Stimulated activated CD4-positive, alpha-beta T cell treated with anti-CD3 and anti-CD28 coated beads, Interleukin-12 subunit alpha, Interleukin-12 subunit beta, amount 100 ng/mL, for 48 hours (primary cell): ENCODE measurements around the gene IFT25.
A peak's percentile ranks its signal among the peaks of the same experiment; 100 is the strongest.

Source experiments
- DNase-seq, 3 donors: peaks; one replicate each; pipeline ENCODE4 v3.0.0-alpha.2; 2020; ENCODE audit warnings: low read depth in 2 of 3, low spot score in 1 of 3

The IFT25 gene

DNA sequence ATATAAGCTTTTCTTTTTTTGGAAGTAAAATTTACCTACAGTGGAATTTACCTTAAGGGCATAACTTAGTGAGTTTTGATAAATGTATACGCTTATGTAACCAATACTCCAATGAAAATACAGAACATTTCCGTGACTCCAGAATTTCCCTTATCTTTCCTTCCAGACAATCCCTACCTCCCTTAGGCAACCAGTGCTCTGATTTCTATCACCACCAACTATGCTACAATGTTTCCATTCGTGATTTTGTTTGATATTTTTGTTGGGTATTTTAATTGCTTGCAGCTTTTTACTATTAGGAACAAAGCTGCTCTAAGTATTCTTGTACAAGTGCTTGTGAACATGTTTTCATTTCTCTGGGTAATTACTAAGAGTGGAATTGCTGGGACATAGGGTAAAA, 14.6 kb downstream of the IFT25 start:
- no peak for DNase-seq

GRCh38 chr1:53929246-53929960, 16.1 kb downstream of the IFT25 start:
- DNase-seq, result no peak

GRCh38 chr1:53927376-53927881, 18.1 kb downstream of the IFT25 start:
- no peak for DNase-seq

DNA sequence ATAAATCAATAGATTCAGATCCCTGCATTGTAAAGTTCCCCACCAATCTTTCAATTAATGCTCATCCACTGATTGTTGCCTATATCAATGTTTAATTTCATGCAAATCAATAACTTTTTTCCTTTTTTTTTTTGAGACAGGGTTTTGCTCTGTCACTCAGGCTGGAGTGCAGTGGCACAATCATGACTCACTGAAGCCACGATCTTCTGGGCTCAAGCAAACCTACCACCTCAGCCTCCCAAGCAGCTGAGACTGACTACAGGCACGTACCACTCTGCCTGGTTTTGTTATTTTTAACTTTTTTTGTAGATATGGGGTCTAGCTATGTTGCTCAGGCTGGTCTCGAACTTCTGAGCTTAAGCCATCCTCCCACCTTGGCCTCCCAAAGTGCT, 25.8 kb downstream of the IFT25 start:
- DNase-seq, result peak in 1 of 3 donors; percentile 9

- no peak for DNase-seq
Observed at GRCh38 chr1:53918343-53918742, 27.2 kb downstream of the IFT25 start.

DNA sequence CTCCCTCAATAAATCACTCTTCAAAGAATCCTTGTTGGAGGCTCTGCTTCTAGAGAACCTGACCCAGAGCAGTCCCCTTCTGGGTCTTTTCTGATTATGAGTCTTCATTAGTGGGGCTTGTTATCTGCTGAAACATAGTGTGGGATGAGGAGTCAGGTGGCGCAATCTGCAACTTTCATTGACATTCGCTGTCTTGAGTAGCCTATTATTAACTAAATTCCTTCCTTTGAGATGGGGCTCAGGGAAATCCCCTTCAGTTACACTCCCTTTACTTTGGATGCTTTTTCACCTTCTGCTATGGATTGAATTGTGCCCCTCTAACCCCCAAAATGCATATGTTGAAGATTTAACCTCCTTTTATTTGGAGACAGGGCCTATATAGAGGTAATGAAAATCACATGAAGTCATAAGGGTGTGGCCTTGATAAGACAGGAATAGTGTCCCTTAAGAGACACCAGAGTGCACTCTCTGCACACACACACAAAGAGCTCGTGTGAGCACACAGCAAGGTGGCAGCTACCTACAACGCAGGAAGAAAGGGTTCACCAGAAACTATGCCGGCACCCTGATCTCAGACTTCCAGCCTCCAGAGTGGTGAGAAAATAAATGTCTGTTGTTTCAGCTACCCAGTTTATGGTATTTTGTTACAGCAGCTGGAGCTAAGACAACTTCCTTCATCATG, 32.0 kb downstream of the IFT25 start:
- no peak for DNase-seq

- DNase-seq, result no peak
Observed at GRCh38 chr1:53911442-53911841, 34.1 kb downstream of the IFT25 start.

DNA sequence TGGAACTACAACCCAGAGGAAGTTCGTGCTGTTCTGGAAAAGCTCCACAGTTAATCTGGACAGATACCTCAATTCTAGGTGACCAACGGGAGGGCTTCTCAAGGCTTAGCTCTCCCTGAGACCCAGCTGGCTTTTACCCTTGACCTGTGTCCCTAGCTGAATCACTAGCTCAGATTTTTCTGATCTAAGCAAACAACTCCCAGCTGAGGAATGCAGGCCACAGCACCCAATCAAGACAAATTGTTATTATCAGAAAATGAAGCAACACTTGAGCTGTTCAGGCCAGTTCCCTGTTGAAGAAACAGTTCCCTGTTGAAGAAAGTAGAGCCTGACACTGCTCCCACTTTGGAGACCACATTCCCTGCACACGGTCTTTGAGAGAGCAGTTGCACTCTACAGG, 35.6 kb downstream of the IFT25 start:
- DNase-seq, result no peak

- DNase-seq, result no peak
Observed at GRCh38 chr1:53906121-53906520, 39.4 kb downstream of the IFT25 start.

- no peak for DNase-seq
Observed at GRCh38 chr1:53905509-53905908, 40.0 kb downstream of the IFT25 start.

- no peak for DNase-seq
Observed at GRCh38 chr1:53902235-53903138, 43.0 kb downstream of the IFT25 start.

GRCh38 chr1:53899708-53900107, 45.8 kb downstream of the IFT25 start:
- DNase-seq, result no peak

DNA sequence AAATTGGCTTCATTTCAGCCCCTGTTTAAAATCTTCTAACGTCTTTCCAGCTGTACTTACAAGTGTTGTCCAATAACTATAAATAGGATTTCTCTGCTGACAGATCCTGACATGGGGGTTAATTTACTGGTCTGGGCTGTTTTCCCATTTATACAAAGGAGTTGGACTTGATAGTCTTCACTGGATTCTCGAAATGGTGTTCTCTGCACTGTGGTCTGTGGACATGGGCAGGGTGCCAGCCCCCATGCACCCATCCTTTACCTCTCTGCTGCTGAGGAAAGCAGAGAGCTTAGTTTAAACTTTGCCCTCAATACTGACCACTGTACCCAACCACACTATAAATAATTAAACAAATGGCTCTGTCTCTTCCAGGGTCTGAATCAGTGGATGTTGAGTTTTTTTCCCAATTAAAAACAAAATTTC, 46.3 kb downstream of the IFT25 start:
- no peak for DNase-seq

DNA sequence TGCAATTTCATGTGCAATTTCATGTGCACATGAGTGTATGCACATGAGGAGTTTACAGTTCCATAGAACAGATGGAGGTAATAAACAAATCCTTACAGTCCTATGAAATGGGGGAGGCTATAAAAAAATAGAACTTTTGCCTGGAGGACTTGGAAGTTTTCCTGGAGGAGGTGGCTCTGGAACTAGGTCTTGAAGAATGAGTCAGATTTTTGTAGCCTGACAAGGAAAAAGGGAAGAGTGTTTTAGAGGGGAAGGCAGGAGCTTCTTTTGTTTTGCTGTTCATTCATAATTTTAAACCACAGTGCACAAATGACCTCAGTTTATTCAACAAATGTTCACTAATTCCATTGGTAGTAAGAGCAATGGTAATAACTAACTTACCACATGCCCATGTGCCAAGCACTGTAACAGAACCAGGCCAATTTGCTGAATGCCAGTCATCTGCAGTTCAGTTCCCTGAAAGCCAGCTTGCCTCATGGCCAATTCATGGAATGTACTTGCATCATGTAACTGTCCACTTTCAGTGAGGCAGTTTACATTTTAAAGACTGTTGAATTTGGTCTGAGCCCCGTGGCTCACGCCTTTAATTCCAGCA, 48.8 kb downstream of the IFT25 start:
- DNase-seq, result no peak

GRCh38 chr1:53895421-53895820, 50.1 kb downstream of the IFT25 start:
- no peak for DNase-seq

GRCh38 chr1:53894644-53895043, 50.9 kb downstream of the IFT25 start:
- no peak for DNase-seq

DNA sequence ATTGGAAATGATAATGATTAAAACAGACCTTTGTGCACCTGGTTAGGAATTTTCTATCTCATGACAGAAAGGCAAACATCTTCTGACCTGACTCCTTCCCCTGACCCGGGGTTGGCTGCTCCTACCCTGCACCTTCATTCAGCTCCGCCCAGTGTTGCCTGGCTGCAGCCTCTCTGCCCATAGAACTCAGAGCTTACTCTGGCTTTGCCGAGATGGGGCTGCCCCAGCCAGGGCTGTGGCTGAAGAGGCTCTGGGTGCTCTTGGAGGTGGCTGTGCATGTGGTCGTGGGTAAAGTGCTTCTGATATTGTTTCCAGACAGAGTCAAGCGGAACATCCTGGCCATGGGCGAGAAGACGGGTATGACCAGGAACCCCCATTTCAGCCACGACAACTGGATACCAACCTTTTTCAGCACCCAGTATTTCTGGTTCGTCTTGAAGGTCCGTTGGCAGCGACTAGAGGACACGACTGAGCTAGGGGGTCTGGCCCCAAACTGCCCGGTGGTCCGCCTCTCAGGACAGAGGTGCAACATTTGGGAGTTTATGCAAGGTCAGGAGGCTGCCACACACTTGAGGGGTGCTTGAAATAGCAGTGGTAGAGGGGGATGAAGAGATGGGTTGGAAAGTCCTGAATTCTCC, 51.4 kb downstream of the IFT25 start, which contains the start of gene DIO1:
TSS of gene DIO1 (plus strand) at position 189 of the 638 bp plus-strand sequence. CDS start at position 213, 24 bp downstream.
- peak in 2 of 3 donors; percentile 2 to 4 for DNase-seq

- DNase-seq, result no peak
Observed at GRCh38 chr1:53892911-53893310, 52.6 kb downstream of the IFT25 start.

DNA sequence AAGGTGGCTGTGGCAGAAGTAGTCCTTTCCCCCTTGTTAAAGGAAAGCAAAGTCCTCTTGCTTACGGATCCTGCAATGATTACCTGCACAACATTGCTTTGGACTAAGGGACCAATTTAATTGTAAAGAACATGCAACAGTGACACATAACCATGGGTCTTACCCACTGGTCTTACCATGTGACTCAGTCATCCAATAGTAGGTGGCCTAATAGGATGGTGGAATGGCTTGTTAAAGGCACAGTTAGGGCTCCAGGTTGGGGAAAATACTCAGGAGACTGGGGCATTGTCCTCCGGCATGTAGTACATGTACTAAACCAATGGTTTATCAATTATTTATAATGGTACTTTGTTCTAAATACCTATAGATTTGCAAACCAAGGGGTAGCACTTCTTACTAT, 53.8 kb downstream of the IFT25 start:
- no peak for DNase-seq

- no peak for DNase-seq
Observed at GRCh38 chr1:53891018-53891417, 54.5 kb downstream of the IFT25 start.

DNA sequence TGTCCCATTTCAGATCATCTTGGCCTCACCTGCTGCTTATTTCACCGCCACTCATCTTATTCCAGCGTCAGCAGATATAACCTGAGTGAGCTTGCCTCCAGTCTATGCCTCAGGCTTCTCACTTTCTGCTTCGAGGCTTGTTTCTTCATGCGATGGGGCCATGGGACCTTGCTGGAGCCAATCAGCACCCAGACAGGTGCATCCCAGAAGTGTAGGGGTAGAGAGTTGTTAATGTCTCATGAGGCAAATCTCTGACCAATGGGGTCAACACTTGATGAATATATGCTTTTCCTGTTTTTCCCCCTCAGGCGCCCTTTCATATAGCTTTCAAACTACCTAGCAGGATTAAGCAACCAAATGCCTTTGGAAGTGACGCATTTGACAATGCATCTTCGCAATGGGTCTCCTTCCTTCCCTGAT, 55.0 kb downstream of the IFT25 start:
- peak in 2 of 3 donors; percentile 7 for DNase-seq
